Measurements from ENCODE around the gene MRPS12.
"Not testable (repeated sequence)": the region's sequence is repeated elsewhere in the genome, so short reads cannot be mapped to it uniquely, and the experiment has no call there.

The MRPS12 gene

GRCh38 chr19:38939957-38940356, 9.2 kb downstream of the MRPS12 start:
- DNase-seq: no peak

DNA sequence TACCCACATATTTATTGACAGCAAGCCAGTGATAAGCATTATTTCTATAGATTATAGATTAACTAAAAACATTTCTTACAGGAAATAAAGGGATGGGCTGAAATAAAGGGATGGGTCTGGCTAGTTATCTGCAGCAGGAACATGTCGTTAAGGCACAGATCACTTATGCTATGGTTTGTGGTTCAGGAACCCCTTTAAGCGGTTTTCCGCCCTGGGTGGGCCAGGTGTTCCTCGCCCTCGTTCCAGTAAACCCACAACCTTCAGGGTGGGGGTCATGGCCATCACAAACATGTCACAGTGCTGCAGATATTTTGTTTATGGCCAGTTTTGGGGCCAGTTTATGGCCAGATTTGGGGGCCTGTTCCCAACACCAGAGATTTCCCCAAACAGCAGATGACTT, 10.7 kb downstream of the MRPS12 start:
- DNase-seq: not testable (repeated sequence)

GRCh38 chr19:38941979-38942378, 11.2 kb downstream of the MRPS12 start:
- DNase-seq: no peak

DNA sequence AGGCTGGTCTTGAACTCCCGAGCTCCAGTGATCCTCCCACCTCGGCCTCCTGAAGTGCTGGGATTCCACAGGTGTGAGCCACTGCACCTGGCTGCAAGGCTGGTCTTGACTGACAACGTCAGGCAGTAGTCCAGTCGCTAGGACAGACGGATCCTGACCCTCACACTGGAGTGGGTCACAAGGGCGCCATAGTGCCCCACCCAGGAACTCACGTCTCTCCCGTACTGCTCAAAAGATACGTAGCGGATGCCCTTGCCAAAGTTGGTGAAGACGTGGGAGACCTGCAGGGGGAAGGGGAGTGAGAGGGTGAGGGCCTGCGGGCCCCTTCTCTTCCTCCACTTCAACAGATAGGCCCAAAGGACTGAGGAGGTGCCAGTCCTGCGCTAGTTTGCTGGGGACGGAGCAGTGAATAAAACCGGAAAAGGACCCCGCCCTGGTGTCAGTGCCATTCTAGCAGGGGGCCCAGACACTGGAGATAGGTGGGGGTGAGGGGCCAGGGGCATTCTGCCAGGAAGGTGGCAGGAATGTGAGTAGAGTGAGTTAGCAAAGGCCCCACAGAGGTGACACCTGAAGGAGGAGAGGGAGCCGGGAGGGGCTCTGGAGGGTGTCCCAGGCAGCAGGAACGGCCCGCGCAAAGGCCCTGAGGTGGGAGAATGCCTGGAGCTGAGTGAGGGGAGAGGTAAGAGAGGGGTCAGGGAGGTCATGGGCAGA, 11.9 kb downstream of the MRPS12 start:
- no peak for DNase-seq

- DNase-seq: peak in 1 of 56 donors; percentile 14
These were observed 14.3 kb downstream of the MRPS12 start for GRCh38 chr19:38944981-38945506.

GRCh38 chr19:38945562-38946228, 15.0 kb downstream of the MRPS12 start:
- DNase-seq: no peak

DNA sequence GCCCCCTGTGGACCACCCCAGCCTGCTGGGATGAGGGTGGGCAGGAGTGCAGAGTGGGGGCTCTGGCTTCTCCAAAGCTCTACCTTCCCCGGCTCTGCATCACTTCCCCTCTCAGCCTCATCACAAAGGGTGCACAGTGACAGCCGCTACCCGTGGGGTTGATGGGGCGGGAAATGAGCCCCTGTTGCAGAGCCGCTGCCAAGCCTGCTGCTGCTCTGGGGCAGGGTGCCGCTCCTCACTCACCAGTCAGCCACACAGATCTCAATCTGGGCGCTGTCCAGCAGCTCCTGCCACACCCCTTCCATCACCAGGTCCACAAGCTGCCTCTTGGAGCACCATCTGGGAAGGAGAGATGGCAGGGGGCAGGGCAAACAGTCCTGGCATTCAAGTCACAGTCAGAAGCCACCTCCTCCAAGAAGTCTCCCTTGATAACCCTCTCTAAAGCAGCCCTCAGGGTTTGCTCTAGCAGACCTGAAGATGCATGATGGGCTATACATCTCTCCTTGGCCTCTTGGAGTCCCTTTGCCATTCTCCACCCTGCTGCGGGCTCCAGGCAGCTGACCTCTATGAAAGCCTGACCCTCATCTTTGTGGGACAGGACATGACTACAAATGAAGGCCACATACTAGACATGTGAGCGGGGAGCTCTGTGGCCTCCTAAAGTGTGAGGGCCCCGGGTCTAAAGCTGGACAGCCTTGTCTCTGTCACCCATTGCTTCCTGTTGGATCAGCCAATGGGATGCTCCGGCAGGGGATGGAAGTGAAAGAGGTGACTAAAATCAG, 15.7 kb downstream of the MRPS12 start:
- DNase-seq: no peak

GRCh38 chr19:38949580-38950367, 19.0 kb downstream of the MRPS12 start:
- peak in 55 of 56 donors; percentile 9 to 95 (median 80) for DNase-seq

GRCh38 chr19:38951187-38951586, 20.4 kb downstream of the MRPS12 start:
- no peak for DNase-seq

DNA sequence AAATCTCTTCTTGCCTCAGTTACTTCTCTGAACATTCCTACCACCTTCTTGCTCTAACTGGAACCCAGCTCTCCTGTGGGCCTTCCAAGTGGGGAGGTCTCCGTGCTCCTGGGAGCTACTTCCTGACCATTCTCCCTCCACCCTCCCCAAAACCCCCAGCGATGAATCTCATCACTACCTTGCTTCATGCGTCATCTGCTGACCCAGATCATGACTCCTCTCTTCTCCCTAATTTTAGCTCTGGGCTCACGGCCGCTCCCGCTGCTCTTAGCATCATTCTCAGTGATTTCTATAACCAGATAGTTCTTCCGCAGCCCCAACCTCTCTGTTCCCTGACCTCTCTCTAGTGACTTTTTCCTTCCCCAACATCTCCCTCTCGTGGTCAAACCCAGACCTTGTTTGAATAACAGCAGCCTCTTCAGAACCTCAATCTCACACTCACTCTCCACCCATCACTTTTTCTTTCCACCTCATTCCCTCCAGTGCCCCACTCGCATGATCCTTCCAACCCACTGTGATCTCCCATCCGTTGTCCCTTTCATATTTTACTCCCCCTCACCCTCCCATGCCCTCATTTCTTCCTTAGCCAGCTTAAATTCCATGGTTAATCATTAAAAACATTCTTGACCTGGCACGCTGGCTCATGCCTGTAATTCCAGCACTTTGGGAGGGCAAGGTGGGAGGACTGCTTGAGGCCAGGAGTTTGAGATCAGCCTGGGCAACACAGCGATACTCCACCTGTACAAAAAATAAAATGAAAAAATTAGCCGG, 21.8 kb downstream of the MRPS12 start:
- DNase-seq: peak in 2 of 56 donors; percentile 7 to 10

DNA sequence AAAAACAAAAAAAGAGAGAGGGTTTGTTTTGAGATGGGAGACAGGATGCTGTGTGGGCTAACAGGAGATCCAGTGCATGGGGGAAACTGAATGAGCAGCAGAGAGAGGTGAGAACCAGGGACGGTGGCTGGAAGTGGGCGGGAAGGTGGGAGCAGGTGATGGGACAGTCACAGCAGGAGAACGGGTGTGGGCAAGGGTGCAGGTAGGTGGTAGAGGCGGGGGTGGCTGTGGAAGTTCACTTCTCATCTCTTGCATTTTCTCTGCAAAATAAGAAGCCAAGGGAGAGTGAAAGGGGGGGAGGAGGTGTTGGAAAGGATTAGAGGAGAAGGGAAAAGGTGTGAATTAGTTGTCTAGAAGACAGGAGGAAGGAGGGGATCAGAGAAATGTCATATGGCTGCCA, 22.9 kb downstream of the MRPS12 start:
- DNase-seq: peak in 13 of 56 donors; percentile 3 to 48 (median 12)

- no peak for DNase-seq
These were observed 25.5 kb downstream of the MRPS12 start for GRCh38 chr19:38956264-38956663.

- DNase-seq: no peak
These were observed 27.6 kb downstream of the MRPS12 start for GRCh38 chr19:38958301-38958700.

DNA sequence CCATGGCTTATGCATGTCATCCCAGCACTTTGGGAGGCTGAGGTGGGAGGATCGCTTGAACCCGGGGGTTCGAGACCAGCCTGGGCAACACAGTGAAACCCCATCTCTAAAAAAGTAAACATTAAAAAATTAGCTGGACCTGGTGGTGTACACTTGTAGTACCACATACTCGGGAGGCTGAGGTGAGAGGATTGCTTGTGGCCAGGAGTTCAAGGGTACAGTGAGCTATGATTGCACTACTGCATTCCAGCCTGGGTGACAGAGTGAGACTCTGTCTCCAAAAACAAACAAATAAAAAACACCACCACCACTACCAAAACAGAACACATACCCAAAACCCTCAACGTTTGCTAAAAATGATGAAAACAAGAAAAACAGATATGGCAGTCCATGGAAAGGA, 28.9 kb downstream of the MRPS12 start:
- DNase-seq: no peak

DNA sequence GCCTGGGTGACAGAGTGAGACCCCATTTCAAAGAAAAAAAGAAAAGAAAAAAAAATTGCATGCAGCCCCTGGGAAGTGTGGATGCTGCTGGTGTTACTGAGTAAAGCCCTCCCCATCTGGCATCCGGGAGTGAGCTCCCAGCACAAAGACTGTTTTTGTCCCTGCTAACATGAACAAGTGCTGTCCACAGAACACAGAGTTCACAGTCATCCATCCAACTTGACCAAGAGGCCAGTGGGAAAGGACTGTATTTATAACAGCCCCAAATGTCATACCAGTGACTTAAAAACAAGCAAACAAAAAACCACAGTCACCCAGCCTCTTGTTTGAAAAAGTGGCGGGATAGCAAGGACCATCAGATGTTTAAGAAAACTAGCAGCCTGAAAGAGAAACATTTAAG, 34.0 kb downstream of the MRPS12 start:
- DNase-seq: no peak

DNA sequence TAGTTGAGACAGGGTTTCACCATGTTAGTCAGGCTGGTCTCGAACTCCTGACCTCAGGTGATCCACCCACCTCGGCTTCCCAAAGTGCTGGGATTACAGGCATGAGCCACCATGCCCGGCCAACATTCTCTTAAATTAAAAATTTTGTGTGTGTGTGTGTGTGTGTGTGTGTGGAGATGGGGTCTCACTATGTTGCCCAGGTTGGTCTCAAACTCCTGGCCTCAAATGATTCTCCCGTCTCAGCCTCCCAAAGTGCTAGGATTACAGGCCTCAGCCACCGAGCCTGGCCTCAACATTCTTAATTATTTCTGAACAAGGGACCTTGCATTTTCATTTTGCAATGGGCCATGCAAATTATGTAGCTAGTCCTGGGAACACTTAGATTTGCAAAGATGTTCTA, 35.4 kb downstream of the MRPS12 start:
- not testable (repeated sequence) for DNase-seq

DNA sequence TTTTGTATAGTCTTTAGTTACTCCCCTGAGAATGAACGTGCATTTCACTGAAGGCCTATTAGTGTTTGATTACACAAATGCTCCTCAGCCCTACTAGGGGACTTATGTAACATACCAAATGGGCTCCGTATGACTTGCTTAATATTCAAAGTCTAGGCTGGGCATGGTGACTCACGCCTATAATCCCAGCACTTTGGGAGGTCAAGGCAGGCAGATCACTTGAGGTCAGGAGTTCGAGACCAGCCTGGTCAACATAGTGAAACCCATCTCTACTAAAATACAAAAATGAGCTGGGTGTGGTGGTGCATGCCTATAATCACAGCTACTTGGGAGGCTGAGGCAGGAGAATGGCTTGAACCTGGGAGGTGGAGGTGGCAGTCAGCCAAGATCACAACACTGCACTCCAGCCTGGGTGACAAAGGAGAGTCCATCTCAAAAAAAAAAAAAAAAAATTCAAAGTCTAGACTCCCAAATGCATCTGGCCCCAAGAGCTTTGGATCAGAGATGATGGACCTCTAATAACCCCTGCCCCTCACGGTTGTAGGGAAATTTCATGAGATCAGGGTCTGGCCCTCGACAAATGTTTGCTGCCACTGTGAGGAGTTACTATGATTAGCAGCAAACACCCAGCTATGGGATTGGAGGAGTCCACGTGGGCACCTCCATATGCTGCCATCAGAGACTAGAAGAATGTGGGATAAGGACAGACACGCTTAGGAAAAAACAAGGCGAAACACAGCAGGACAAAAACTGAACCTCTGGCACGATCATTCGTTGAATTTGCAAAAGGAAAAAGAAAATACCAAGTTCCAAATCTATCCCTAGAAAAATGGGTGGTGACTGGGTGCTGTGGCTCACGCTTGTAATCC, 40.2 kb downstream of the MRPS12 start:
- no peak for DNase-seq

GRCh38 chr19:38971672-38972071, 40.9 kb downstream of the MRPS12 start:
- no peak for DNase-seq

GRCh38 chr19:38974624-38975213, 44.0 kb downstream of the MRPS12 start:
- no peak for DNase-seq

Measured in nucleus accumbens (tissue), 56 donors.